Choroid plexus epithelial cell (primary cell): ENCODE data around the gene ZNF524.

Source experiments
- DNase-seq: peaks from one replicate; pipeline ENCODE4 v3.0.0-alpha.2; 2010; ENCODE audit warnings: low read depth
- H3K4me3 ChIP-seq: 2 replicates; pipeline ENCODE4 v1.5.1; 2011; ENCODE audit warnings: low read depth, mild to moderate bottlenecking, control low read depth, low read length, moderate library complexity
- TF ChIP-seq, protein P1 (sequence below): conservative IDR thresholded peaks from 2 replicates; pipeline ENCODE4 v1.5.1; 2011; ENCODE audit warnings: low read depth, mild to moderate bottlenecking, control low read depth, inconsistent platforms, low read length, moderate library complexity

Gene ZNF524

GRCh38 chr19:55616395-55616875 is 16.3 kb downstream of the ZNF524 start:
- no peak for DNase-seq
- no peak overlapping the region for H3K4me3 ChIP-seq
- TF ChIP-seq, protein P1, sequence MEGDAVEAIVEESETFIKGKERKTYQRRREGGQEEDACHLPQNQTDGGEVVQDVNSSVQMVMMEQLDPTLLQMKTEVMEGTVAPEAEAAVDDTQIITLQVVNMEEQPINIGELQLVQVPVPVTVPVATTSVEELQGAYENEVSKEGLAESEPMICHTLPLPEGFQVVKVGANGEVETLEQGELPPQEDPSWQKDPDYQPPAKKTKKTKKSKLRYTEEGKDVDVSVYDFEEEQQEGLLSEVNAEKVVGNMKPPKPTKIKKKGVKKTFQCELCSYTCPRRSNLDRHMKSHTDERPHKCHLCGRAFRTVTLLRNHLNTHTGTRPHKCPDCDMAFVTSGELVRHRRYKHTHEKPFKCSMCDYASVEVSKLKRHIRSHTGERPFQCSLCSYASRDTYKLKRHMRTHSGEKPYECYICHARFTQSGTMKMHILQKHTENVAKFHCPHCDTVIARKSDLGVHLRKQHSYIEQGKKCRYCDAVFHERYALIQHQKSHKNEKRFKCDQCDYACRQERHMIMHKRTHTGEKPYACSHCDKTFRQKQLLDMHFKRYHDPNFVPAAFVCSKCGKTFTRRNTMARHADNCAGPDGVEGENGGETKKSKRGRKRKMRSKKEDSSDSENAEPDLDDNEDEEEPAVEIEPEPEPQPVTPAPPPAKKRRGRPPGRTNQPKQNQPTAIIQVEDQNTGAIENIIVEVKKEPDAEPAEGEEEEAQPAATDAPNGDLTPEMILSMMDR, result no peak

DNA sequence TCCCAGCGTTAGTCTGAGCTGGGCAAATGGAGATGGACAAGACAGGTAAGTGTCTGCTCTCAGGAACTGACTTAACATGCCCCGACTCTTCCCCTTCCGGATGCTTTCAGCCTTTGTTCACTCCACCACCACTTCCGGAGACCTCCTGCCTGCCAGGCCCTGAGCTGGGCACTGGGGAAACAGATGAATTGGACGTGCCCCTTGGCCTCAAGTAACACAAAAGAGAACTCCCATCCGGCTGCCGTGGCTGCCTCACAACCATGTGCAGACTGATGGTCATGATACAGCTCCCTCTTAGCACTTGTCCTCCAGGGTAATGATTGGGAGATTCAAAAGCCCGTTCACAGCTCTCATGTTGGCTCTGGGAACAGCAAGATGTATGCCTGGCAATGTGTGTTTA is 17.3 kb downstream of the ZNF524 start:
- TF ChIP-seq, protein P1, result no peak
- no peak overlapping the region for H3K4me3 ChIP-seq
- no peak for DNase-seq

- TF ChIP-seq, protein P1, result no peak
- no peak overlapping the region for H3K4me3 ChIP-seq
- no peak for DNase-seq
These were observed 18.3 kb downstream of the ZNF524 start for GRCh38 chr19:55618426-55618825.

DNA sequence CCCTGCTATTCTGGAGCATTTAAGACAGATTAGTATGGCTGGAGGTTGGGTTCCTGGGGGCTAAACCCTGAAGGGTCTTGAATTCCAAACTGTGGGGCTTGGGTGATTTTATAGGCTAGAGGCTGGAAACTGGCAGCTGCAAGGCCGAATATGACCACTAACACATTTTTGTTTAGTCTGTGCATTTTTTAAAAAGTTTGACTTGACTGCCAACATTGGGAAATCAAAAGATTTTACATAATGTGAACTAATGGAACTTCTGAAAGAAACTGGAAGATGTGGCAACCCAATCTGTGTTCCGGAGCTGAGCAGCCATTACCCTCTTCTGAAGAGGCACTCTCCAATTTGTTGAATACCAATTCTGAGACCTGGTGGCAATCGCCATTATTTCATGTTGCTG is 19.2 kb downstream of the ZNF524 start:
- TF ChIP-seq, protein P1, result no peak
- no peak overlapping the region for H3K4me3 ChIP-seq
- peak; percentile 45 for DNase-seq

DNA sequence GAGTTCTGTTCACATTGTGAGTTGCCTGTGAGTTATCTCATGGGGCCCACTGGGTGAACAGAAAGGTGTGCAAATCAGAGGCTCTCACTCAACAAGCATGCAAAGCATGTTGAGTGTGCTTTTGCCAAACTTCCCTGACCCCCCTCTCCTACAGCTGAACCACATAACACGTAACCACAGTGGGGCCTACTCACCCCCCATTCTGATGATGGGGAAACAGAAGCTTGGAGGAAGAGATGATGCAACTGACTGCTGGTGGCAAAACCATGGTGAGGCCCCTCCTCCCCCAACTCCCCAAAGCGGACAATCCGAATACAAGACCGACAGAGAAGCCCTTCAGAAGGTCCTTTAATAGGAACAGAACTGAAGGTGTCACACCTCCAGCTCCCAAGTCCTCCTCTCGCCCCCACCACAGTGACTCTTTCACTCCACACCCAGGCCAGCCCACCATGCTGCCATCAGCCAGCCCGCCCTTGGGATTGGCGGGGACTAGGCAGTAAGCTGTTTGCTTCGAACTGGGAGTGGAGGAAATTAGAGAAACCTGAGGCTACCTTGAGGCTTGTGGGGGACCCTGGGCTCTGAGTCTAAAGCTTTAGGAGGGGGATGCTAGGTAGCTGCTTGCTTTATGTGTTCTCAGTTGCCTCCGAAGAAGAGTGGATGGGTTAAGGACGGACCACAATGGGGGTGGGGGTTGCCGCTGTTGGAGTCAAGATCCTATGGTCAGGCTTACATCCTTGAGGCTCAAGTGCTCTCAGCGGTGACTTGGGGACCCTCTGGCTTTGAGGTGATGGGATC is 20.5 kb downstream of the ZNF524 start:
- H3K4me3 ChIP-seq, result no peak overlapping the region
- DNase-seq, result peak; percentile 19
- TF ChIP-seq, protein P1, result no peak

DNA sequence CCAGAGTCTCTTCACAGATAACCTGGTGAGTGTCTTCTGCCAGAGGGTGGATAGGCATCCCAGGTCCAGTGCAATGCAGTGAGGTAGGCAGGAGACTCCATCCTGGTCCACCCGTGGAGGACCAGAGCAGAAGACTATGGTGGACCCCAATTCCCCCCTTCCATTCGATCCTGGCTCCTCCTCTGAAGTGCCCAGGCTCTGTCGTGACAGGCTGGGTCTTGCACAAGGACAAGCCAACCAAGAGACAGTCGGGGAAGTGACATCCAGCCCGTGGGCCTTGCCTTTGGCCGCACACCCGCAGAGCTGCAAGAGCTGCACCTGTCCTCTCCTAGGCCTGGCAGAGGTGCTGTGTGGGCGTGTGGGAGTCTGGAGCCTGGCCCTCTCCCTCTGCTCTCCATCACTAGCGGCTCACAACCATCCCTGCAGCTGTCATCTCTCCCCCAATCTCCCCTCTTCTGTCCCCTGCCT is 21.2 kb downstream of the ZNF524 start:
- DNase-seq, result no peak

More for the DNA sequence above, 21.2 kb downstream of the ZNF524 start:
- TF ChIP-seq, protein P1, result no peak
- H3K4me3 ChIP-seq, result no peak overlapping the region
